ENCODE results near the gene C1orf174.

GRCh38 chr1:3912809-3913685, 13.0 kb upstream of the C1orf174 start:
- TF ChIP-seq EP300 (IDR thresholded peaks at IDR 0.05; ENCODE audit: borderline replicate concordance) (no peak), REST (IDR thresholded peaks at IDR 0.05; ENCODE audit: low read depth) (no peak), CEBPB (IDR thresholded peaks at IDR 0.05) (no peak), FOXM1 (IDR thresholded peaks at IDR 0.05; ENCODE audit: borderline replicate concordance, low read depth) (no peak), YY1 (IDR thresholded peaks at IDR 0.05; ENCODE audit: low read depth) (no peak), RAD21 (IDR thresholded peaks at IDR 0.05; ENCODE audit: low read depth) (no peak), NFIC (IDR thresholded peaks at IDR 0.05) (no peak), MAX (IDR thresholded peaks at IDR 0.05) (no peak), TAF1 (IDR thresholded peaks at IDR 0.05; ENCODE audit: low read depth) (no peak), EGR1 (IDR thresholded peaks at IDR 0.05) (no peak), TCF12 (IDR thresholded peaks at IDR 0.05; ENCODE audit: low read depth) (no peak), ZBTB7A (IDR thresholded peaks at IDR 0.05; ENCODE audit: low read depth) (no peak), TEAD4 (IDR thresholded peaks at IDR 0.05) (no peak), CREB1 (IDR thresholded peaks at IDR 0.05; ENCODE audit: low read depth) (no peak)
